Neutrophil (primary cell): ENCODE data around the gene MECR.
A peak's percentile ranks its signal among the peaks of the same experiment; 100 is the strongest.

Experiments used
- H3K27ac ChIP-seq: fragments of 200-600 bp; sonication (generic); 2 replicates; pipeline ENCODE4 v1.5.1; 2016; ENCODE audit warnings: mild to moderate bottlenecking, moderate library complexity
- H3K27me3 ChIP-seq: fragments of 200-600 bp; sonication (generic); 2 replicates; pipeline ENCODE4 v1.6.0; 2016; ENCODE audit warnings: mild to moderate bottlenecking
- H3K36me3 ChIP-seq: fragments of 200-600 bp; sonication (generic); 2 replicates; pipeline ENCODE4 v1.5.1; 2017
- H3K4me1 ChIP-seq, 2 experiments: fragments of 200-600 bp in 1 of 2; sonication (generic) in 1 of 2; 1 replicate in 1 of 2; 2 replicates in 1 of 2; pipeline versions ENCODE4 v1.5.1 to v1.6.1; 2013 to 2016; ENCODE audit warnings: low read depth in 1 of 2, low read length in 1 of 2, mild to moderate bottlenecking in 1 of 2, moderate library complexity in 1 of 2; ENCODE audit not compliant: control insufficient read depth in 1 of 2, insufficient read depth in 1 of 2
- H3K4me3 ChIP-seq, 2 experiments: fragments of 200-600 bp in 1 of 2; sonication (generic) in 1 of 2; 1 replicate in 1 of 2; 2 replicates in 1 of 2; pipeline ENCODE4 v1.5.1; 2013 to 2016; ENCODE audit warnings: low read depth in 1 of 2, low read length in 1 of 2, mild to moderate bottlenecking in 1 of 2, moderate library complexity in 1 of 2
- H3K9me3 ChIP-seq: fragments of 200-600 bp; sonication (generic); 2 replicates; pipeline ENCODE4 v1.5.1; 2016
- TF ChIP-seq, protein P1 (sequence below): fragments of 200-600 bp; sonication (generic); IDR thresholded peaks from 2 replicates; pipeline ENCODE4 v1.5.1; 2016; ENCODE audit warnings: antibody characterized with exemption

Gene MECR

DNA sequence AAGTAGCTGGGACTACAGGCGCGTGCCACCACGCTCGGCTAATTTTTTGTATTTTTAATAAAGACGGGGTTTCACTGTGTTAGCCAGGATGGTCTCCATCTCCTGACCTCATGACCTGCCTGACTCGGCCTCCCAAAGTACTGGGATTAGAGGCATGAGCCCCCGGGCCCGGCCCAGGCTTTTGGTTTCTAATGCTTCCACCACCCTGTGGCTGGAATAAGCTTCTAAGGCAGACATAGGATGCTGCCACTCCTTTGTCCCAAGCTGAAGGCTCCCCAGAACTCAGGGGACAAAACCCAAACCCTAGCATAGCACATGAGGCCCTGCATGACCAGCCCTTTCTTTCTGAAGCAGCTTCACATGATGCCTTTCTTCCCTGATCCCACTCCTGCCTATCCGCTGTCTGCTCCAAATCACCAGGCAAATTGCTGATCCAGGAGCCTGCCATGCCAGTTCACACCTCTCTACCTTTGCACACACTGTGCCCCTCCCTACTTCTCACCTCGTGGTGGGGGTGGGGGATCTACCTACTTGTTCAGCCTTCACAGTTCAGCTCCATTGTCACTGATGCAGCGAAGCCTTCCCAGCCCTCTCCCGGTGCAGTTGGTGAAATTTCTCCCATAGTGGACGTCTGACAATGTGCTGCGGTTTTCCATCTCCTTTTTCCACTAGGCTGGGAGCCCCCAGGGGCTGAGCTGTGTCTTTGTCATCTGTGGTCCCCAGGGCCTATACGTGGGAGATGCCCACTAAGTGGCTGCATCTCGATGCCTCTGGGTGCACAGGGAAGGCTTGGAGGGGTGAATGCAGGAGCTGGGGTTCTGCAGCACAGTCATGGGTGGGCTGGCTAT lies 12.5 kb upstream of the MECR start:
- peaks cover under 1 to 4% of the 10 kb centered on the region in 2 experiments for H3K4me1 ChIP-seq
- peaks cover 68% of the 10 kb centered on the region for H3K27me3 ChIP-seq
- no peak overlapping the region for H3K4me3 ChIP-seq
- TF ChIP-seq, protein P1, sequence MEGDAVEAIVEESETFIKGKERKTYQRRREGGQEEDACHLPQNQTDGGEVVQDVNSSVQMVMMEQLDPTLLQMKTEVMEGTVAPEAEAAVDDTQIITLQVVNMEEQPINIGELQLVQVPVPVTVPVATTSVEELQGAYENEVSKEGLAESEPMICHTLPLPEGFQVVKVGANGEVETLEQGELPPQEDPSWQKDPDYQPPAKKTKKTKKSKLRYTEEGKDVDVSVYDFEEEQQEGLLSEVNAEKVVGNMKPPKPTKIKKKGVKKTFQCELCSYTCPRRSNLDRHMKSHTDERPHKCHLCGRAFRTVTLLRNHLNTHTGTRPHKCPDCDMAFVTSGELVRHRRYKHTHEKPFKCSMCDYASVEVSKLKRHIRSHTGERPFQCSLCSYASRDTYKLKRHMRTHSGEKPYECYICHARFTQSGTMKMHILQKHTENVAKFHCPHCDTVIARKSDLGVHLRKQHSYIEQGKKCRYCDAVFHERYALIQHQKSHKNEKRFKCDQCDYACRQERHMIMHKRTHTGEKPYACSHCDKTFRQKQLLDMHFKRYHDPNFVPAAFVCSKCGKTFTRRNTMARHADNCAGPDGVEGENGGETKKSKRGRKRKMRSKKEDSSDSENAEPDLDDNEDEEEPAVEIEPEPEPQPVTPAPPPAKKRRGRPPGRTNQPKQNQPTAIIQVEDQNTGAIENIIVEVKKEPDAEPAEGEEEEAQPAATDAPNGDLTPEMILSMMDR: no peak
- H3K27ac ChIP-seq: no peak overlapping the region
- H3K36me3 ChIP-seq: no peaks in the 10 kb centered on the region
- H3K9me3 ChIP-seq: no peaks in the 10 kb centered on the region

DNA sequence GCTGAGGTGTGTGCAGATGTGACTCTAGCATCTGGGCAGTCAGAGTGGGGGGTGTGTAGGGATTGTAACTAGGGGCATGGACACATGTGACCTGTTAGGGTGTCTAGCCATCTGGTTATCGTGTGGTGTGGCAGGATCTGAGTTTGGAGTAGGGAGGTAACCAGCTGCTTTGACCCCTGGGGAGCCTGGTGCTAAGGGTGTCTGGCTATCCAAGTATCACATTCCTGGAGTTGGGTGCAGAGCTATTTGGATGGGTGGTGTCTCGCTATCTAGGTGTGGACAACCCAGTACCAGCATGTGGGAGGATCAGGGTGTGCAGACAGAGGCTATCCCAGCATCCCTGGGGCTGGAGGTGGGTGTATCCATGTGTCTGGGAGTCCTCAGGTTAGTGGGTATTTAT lies 10.3 kb upstream of the MECR start:
- Histone ChIP-seq H3K27me3 (peaks cover 90% of the 10 kb centered on the region), H3K4me3 (no peak overlapping the region), H3K4me1 (peaks cover 17 to 23% of the 10 kb centered on the region in 2 experiments), H3K36me3 (no peaks in the 10 kb centered on the region), H3K27ac (no peak overlapping the region), H3K9me3 (no peaks in the 10 kb centered on the region)
- TF ChIP-seq, protein P1: no peak

DNA sequence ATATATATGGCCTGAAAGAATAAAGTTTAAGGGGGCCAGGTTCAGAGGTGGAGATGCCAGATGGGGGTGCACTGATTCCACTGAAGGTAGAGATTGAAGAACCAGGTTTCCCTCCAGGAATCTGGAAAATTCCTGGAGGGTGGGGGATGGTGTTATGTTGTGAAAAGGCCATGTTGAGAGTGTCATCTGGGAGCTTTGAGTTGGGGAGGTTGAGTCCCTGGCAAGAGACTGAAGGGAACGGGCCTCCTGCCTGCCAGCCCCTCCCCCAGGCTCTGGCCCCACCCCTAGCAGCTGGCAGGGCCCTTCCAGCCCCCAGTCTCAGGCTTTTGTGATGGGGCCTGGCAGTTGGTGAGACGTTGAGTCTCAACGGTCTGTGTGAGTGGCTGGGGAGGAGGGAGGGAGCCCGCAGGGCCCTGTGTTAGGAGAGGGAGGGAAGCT lies 9.7 kb upstream of the MECR start:
- Histone ChIP-seq H3K27me3 (peaks cover 90% of the 10 kb centered on the region), H3K4me1 (peaks cover 17 to 24% of the 10 kb centered on the region in 2 experiments), H3K27ac (no peak overlapping the region), H3K4me3 (no peak overlapping the region), H3K9me3 (no peaks in the 10 kb centered on the region), H3K36me3 (no peaks in the 10 kb centered on the region)
- TF ChIP-seq, protein P1: no peak

DNA sequence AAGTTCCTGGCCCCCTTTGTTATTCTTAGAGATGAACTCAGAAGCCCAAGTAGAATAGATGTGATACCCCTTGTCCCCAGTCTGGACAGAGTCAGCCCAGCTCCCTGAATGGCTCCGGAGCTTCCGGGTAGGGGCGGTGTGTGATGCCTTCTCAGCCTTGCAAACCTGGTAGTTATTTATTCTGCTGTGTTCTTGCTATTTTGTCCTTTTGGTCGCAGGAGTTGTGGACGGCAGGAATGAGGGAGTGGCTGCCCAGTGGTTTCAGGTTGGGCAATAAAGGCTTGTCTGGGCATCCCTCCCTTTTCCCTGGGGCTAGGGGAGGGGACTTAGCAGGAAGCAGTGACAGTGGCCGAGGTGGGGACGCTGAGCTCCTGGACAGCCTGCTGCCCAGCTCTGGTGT lies 8.4 kb upstream of the MECR start:
- Histone ChIP-seq H3K27ac (no peak overlapping the region), H3K4me1 (peaks cover 17 to 24% of the 10 kb centered on the region in 2 experiments), H3K27me3 (peaks cover 93% of the 10 kb centered on the region), H3K36me3 (no peaks in the 10 kb centered on the region), H3K9me3 (no peaks in the 10 kb centered on the region), H3K4me3 (no peak overlapping the region)
- TF ChIP-seq, protein P1: no peak

DNA sequence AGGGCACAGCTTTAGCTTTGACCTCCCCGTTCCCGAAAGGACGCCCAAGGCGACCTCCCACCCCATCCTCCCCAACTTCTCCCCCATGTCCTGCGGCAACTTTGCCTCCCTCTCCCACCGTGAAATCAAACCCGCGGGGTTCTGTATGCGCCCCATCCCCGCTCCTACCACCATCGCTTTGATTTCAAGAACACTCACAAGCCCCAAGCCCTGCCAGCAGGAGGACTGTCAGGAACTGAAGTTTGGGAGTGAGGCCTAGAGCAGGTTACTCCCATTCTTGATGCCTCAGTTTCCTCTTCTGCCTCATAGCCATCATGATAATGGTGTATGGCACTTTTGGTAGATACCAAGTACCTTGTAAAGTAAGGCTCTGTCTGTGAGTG lies 7.9 kb upstream of the MECR start:
- Histone ChIP-seq H3K36me3 (no peaks in the 10 kb centered on the region), H3K27me3 (peaks cover 89% of the 10 kb centered on the region), H3K4me3 (peak overlapping the region in 1 of 2 experiments; percentile 41), H3K4me1 (peaks cover 17 to 24% of the 10 kb centered on the region in 2 experiments), H3K9me3 (no peaks in the 10 kb centered on the region), H3K27ac (no peak overlapping the region)
- TF ChIP-seq, protein P1: no peak
